ENCODE results near the gene KCNIP4. TPM values are rescaled to one million over a fixed set of nuclear protein-coding genes. Genes with fewer than 3 reads are reported as not detected.

Gene KCNIP4
- total and polyA plus RNA-seq, 2 donors (not counting 3 experiments of a cell fraction or from before 2014, with no cell fraction given) = not detected

- intact Hi-C loops (cut with micrococcal nuclease) = no loop called here
- Histone ChIP-seq H3K9me3 (replicated peaks; ENCODE audit: control insufficient read depth, insufficient read depth, low read length) (no peaks in the 10 kb centered on the region), H3K4me2 (ENCODE audit: insufficient read depth, low read length) (no peak overlapping the region), H3K36me3 (ENCODE audit: control insufficient read depth in 2 of 2, extremely low read depth in 1 of 2, insufficient read depth in 2 of 2, low read length in 2 of 2) (no peaks in the 10 kb centered on the region), H3K9me1 (replicated peaks; ENCODE audit: control insufficient read depth, extremely low read depth, insufficient read depth, low read length) (no peaks in the 10 kb centered on the region), H2AFZ (ENCODE audit: low read depth, low read length) (no peak overlapping the region), H3K9ac (replicated peaks; ENCODE audit: extremely low read depth, insufficient read depth, low read length) (no peak overlapping the region), H3K79me2 (ENCODE audit: control insufficient read depth, insufficient read depth, low read length) (no peaks in the 10 kb centered on the region), H3K27ac (ENCODE audit: insufficient read depth, low read depth, low read length) (no peak overlapping the region), H3K4me1 (ENCODE audit: control insufficient read depth, extremely low read depth, insufficient read depth, low read length) (no peaks in the 10 kb centered on the region), H4K20me1 (replicated peaks; ENCODE audit: control insufficient read depth, extremely low read depth, insufficient read depth, low read length) (no peaks in the 10 kb centered on the region), H3K4me3 (replicated peaks in 1 of 3; ENCODE audit: insufficient read depth in 1 of 3, low read depth in 1 of 3, low read length in 3 of 3) (no peak overlapping the region), H3K27me3 (ENCODE audit: control insufficient read depth in 2 of 2, insufficient read depth in 2 of 2, low read length in 2 of 2) (peaks cover 0 to 2% of the 10 kb centered on the region in 2 experiments)
- dilution Hi-C loops (cut with MboI; ENCODE audit: extremely low pct_ligation_motif_present, low sequenced_read_pairs) = no loop called here
- DNase-seq (ENCODE audit: low read depth, low spot score) (no peak), FAIRE-seq (no peak)
- TF ChIP-seq MYC (IDR thresholded peaks at IDR 0.05; ENCODE audit: low read depth, low read length) = no peak
- TF ChIP-seq JUN (IDR thresholded peaks at IDR 0.05; ENCODE audit: borderline replicate concordance, insufficient read depth, insufficient read length, low read depth) = no peak
- TF ChIP-seq GATA2 (IDR thresholded peaks at IDR 0.05; ENCODE audit: insufficient read depth, insufficient read length, low read depth, low read length) = no peak
- TF ChIP-seq, protein P1, sequence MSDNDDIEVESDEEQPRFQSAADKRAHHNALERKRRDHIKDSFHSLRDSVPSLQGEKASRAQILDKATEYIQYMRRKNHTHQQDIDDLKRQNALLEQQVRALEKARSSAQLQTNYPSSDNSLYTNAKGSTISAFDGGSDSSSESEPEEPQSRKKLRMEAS (IDR thresholded peaks at IDR 0.05; ENCODE audit: insufficient read depth, insufficient read length) = no peak
- no peak for TF ChIP-seq FOS (IDR thresholded peaks at IDR 0.05; ENCODE audit: borderline replicate concordance, insufficient read depth, low read length)
- TF ChIP-seq CTCF (IDR thresholded peaks at IDR 0.05; ENCODE audit: extremely low read depth in 1 of 2, insufficient read depth in 1 of 2, low read depth in 1 of 2, low read length in 2 of 2) = no peak
- TF ChIP-seq POLR2A (IDR thresholded peaks at IDR 0.05; ENCODE audit: low read depth, low read length) = no peak
- no peak for TF ChIP-seq EZH2 (IDR thresholded peaks at IDR 0.05; ENCODE audit: borderline replicate concordance, low read depth, low read length, severe bottlenecking)
- no peak for TF ChIP-seq POLR2AphosphoS5 (IDR thresholded peaks at IDR 0.05; ENCODE audit: insufficient read depth, low read depth, low read length)
- ChIA-PET POLR2A (no interaction called here), CTCF (interaction anchor here (0.6 to 1.6 kb wide), 3 partner anchors 15 to 925 kb away, joined by 3 read pairs; no protein-coding TSS in a partner anchor)
- BruUV-seq (replicated peaks) = no TSS peak
Measured at GRCh38 chr4:21271439-21272052, 677.0 kb downstream of the KCNIP4 start.

Data from endothelial cell of umbilical vein (primary cell).